Activated T-cell treated with anti-CD3 and anti-CD28 coated beads, Interleukin-2, amount 50 U/mL, for 48 hours (primary cell): ENCODE measurements around the gene AGPS.

Source experiments
- DNase-seq, 2 experiments: peaks; one replicate each; pipeline ENCODE4 v3.0.0-alpha.2; 2020

The AGPS gene

DNA sequence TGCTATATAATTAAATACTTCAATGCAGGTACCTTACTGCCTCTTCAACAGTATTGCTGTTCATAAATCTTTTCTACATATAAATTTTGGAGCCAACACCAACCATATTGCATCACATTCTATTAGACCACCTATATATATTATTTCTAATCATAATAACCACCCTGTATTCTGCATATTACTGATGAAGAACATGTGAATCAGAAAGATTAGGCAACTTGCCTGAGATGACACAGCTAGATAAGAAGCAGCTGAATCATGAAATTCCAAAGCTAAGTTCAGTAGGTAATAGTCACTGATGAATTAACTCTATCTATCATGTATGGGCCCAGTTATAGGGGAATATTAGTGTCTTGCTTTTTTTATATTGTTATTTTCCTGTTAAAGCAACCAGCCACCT is 161.8 kb downstream of the AGPS start:
- no peak for DNase-seq

DNA sequence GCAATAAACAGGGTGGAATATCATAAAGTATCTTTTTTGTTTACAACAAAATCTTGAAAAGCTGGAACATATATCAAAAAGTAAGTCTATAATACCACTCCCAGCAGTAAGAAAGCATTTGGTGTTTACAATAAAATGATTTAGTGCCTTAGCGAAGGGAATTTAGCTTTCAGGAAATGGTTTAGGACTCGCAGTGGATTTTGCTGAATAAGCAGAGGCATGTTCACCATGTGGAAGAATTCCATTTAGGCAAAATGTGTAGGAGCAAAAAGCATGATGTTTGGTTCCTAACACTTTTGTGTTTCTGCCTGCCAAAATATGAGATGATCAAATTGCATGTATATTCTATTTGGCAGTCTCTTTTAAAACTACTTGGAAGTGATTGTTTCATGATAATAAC is 163.6 kb downstream of the AGPS start:
- no peak for DNase-seq

GRCh38 chr2:177557794-177558193 is 165.2 kb downstream of the AGPS start:
- DNase-seq: no peak

DNA sequence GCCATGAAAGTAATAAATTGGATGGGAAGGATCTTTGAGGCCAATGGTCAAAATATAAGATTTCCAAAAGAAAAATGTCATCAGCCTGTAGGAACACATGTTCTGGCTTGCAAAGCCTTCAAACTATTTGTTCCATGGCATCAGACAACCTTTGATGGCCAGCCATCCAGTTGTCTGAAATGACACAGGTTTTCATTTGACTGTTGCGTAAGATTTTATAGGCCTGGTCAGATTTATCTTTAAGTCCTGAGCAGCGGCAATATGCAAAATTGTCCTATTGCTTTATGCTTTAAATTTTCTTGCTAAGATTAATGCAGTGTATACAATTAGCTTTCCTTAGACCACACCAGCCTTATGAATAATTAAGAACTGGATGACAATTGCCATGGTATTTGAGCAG is 167.1 kb downstream of the AGPS start:
- DNase-seq: no peak

GRCh38 chr2:177568390-177568789 is 175.8 kb downstream of the AGPS start:
- no peak for DNase-seq

DNA sequence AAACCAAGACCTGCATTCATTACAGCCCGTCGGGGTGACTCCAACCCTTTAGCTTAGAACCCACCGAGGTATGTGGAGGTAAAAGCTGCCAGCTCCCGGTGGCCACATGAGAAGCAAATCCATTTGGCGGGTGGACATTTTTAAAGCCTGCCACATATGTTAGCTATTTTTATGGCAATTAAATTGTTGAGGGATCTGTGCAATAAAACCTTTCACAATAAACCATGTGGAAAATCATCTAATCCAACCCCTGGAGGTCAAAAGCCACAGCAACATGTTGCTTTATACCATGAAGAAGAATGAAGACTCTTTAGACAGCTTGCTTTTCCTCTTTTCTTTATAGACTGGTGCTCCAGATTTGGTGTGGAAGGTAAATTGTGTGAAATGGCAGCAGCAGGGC is 176.3 kb downstream of the AGPS start:
- no peak for DNase-seq

GRCh38 chr2:177572236-177572671 is 179.7 kb downstream of the AGPS start:
- no peak for DNase-seq

- DNase-seq: no peak
Measured at GRCh38 chr2:177573120-177573519, 180.5 kb downstream of the AGPS start.

- no peak for DNase-seq
Measured at GRCh38 chr2:177574356-177574755, 181.8 kb downstream of the AGPS start.

DNA sequence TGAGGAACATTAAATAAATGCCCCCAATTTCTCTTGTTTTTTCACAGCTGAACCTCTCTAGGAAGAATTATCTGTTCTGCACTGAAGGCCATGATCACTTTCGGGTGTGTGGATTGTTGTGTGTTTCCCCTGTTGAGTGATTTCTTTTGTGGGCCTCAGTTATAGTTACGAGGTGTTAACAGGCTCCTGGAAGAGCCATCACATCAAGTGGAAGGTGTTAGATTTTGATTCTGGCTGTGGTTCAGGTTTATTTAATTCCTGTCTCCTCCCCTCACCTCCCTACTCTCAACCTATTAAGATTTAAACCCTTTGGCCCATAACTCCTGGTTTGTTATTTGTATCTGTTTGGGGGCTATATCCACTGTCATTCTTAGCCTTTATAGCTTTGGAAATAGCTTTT is 182.8 kb downstream of the AGPS start:
- no peak for DNase-seq

DNA sequence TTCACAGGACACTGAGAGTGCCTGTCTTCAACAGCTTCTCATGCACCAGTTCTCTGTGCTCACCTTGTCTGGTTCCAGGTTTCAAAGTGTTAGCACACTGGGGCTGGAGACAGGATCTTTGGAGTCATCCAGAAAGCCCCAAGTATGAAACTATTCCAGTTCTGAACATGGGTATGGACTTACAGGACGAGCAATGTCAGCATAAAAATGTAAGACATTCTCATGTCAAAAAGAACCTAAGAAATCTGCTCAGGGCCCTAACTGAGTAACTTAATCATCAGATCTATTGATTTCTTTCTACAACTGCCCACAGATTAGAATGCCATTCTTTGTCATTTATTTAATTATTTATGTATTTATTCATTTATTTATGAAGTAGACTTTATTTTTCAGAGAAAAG is 184.5 kb downstream of the AGPS start:
- no peak for DNase-seq

DNA sequence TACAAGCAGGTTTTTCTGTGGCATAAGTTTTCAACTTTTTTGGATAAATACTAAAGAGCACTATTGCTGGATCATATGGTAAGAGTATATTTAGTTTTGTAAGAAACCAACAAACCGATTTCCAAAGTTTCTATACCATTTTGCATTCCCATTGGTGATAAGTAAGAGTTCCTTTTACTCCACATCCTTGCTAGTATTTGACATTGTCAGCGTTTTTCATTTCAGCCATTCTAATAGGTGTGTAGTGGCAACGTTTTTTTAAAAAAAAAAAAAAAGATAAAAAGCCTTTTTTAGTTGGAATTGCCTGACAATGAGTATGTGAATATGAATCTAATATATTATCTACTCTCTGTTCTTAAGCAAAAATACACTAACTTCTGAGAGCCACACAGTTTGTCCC is 185.9 kb downstream of the AGPS start:
- DNase-seq: no peak

GRCh38 chr2:177579486-177580036 is 187.0 kb downstream of the AGPS start:
- no peak for DNase-seq

DNA sequence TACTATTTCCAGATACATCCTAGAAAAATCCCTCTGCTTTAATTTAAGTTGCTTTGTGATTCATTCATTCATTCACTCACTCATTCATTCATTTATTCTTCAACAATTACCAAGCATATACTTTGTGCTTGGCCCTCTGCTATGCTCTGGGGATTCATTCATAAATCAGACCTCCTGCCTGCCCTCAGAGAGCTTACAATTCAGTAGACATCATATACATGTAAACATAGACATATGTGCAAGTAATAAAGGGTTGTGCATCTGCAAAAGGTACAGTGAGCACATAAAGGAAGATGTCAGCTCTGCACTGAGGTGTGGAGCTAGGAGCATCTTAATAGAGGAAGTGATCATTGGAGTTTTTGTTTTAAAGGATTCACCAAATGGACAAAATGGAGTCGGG is 189.4 kb downstream of the AGPS start:
- no peak for DNase-seq

GRCh38 chr2:177584030-177584692 is 191.6 kb downstream of the AGPS start:
- no peak for DNase-seq

DNA sequence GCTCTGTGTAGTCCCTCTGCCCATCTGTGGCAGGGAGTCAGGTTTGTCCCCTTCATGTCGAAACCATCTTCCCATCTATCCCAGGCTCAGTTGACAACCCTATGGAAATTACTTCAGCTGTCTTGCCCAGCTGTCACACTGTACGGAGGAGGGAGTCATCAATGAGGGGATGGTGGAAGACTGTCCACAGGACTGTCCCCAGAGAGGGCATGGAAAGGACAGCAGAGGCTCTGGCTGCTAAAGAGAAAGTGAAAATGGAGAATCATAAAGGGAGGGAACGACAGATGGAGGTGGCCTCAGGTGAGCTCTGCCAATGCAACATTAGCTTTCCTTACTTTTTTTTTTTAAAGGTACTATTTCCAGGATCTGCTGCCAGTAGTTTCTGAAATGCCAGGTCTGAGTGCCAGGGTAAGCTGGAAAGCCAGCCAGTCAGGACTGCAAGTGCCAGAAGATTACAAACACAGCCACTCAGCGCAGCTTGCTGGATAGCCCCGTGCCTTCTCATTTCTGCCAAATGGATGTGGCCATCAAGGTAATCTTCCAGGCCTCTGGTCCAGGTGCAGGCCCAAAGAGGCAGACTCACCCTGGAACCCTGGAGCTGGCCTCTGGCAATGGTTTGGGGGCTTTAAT is 192.8 kb downstream of the AGPS start:
- DNase-seq: no peak

DNA sequence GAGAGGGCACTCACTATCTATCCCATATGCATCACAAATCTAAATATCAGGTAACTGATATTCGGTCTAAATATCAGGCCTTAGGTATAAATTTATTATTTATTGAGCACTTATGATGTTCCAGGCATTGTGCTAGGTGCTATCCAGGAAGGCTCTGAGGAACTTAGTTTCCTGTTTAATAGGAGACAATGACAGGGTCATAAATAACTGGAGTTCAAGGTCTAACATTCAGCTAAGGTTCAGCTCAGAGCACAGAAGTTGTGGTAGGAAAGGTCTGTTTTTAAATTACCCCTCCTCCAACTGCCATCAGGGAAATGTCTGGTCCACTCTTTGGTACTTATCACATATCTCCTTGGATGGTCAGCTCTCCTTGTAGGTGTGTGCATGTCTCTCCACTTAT is 193.6 kb downstream of the AGPS start:
- DNase-seq: no peak

GRCh38 chr2:177587371-177587770 is 194.8 kb downstream of the AGPS start:
- no peak for DNase-seq

- DNase-seq: no peak
Measured at GRCh38 chr2:177588671-177589070, 196.1 kb downstream of the AGPS start.

- DNase-seq: no peak
Measured at GRCh38 chr2:177589186-177589585, 196.6 kb downstream of the AGPS start.

DNA sequence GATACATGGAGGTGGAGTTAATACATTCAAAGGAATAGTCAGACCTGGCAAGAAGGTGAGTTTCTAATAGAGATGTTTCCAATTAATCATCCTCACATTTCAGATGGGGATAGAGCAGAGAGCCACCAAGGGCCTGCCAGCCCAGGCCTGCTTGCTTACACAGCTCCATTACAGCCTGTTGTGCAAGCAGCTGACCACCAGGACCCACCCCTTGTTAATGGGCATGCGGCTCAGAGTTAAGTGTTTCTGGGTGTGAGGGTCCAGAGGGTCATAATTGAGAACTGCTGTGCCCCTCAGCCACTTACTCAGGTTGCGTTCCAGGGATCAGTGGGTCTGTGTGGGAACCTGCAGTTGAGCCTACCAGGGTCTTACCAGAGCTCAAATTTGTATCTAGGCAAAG is 199.8 kb downstream of the AGPS start:
- no peak for DNase-seq

DNA sequence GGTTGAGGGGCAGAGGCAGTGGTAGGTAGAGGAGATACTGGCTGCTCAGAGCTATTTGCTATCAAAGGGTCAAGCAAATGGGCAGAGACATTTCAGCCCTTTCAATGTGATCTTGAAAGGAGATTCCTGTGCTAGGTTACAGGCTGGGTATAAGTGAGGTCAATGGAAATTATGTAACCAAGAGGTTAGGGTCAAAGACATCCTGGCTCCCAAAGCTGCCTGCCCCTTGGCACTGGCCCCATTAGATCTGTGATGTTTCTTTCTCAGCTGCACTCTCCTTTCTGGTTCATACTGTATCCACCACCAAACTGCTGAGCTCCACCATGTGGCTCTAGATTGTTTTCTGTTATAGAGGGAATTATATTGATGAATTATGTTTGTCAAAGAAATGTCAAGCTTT is 200.4 kb downstream of the AGPS start:
- no peak for DNase-seq

DNA sequence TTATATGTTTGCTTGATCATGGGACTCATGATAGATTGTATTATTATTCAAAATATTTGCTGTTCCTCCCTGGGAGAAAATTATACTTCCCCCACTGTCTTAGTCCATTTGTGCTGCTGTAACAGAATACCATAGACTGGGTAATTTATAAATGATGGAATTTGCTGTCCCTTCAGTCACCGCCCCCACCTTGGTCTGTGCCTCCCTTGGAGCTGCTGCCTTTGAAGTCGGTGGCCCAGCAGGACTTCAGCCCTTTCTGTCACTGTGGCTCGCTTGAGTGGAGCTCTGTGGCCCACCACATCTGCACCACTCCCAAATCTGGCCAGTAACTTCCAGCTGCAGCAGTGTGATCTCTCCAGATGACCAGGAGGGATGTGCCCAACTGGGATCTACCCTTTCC is 200.8 kb downstream of the AGPS start:
- DNase-seq: no peak
